ENCODE data around the gene NNAT. TPM values are rescaled to one million over a fixed set of nuclear protein-coding genes. Genes with fewer than 3 reads are reported as not detected.
"Not testable (repeated sequence)": the region's sequence is repeated elsewhere in the genome, so short reads cannot be mapped to it uniquely, and the experiment has no call there.

Gene NNAT
- total and polyA plus RNA-seq, 2 experiments from 2014 or later = 1.1 to 4.2 TPM

DNA sequence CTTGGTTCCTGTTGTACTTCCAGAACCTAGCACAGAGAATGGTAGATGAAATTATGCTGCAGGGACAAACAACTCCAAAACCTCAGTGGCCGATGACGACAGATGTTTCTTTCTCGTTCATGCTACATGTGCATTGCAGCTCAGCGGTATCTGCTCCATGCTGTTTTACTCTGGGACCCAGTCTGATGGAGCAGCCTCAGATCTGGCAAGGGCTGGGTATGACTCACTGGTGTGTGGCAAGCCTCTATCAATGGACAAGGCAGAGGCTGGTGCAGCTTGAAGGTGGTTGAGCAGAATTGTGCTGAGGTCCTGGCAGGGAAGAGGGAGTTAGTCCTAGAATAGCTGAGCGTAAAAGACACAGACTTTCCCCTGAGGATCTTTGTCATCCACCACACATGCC, 17.0 kb downstream of the NNAT start:
- Histone ChIP-seq H3K36me3 (no peaks in the 10 kb centered on the region), H3K4me1 (ENCODE audit: low read depth) (peaks cover 6% of the 10 kb centered on the region), H3K9me3 (ENCODE audit: low read depth) (no peaks in the 10 kb centered on the region), H3K27me3 (no peaks in the 10 kb centered on the region), H3K4me3 (no peak overlapping the region), H3K27ac (no peak overlapping the region)
- DNase-seq (ENCODE audit: low read depth in 1 of 2, low spot score in 1 of 2) = peak in 1 of 2 donors; percentile 79
- TF ChIP-seq CTCF (IDR thresholded peaks at IDR 0.05; ENCODE audit: low read depth, low read length) = no peak

GRCh38 chr20:37539424-37539823, 18.4 kb downstream of the NNAT start:
- Histone ChIP-seq H3K36me3 (no peaks in the 10 kb centered on the region), H3K27me3 (no peaks in the 10 kb centered on the region), H3K27ac (no peak overlapping the region), H3K4me1 (ENCODE audit: low read depth) (peaks cover 6% of the 10 kb centered on the region), H3K4me3 (no peak overlapping the region), H3K9me3 (ENCODE audit: low read depth) (no peaks in the 10 kb centered on the region)
- DNase-seq (ENCODE audit: low read depth in 1 of 2, low spot score in 1 of 2) = no peak
- no peak for TF ChIP-seq CTCF (IDR thresholded peaks at IDR 0.05; ENCODE audit: low read depth, low read length)

DNA sequence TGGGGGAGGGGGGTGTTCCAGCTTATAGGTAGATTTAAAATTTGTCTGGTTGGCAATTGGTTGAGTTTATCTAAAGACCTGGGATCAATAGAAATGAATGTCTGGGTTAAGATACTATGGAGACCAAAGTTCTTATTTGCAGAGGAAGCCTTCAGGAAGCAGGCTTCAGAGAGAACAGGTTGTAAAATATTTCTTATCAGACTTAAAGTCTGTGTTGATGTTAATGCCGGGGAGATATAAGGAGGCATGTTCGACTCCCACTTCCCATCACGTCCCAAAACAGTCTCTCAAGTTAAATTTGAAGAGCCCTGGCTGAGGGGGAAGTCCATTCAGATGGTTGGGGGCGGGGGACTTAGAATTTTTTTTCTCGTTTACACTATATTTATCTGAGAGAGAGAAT, 19.0 kb downstream of the NNAT start:
- Histone ChIP-seq H3K27ac (no peak overlapping the region), H3K9me3 (ENCODE audit: low read depth) (no peaks in the 10 kb centered on the region), H3K36me3 (no peaks in the 10 kb centered on the region), H3K4me1 (ENCODE audit: low read depth) (peaks cover 6% of the 10 kb centered on the region), H3K27me3 (no peaks in the 10 kb centered on the region), H3K4me3 (no peak overlapping the region)
- no peak for DNase-seq (ENCODE audit: low read depth in 1 of 2, low spot score in 1 of 2)
- no peak for TF ChIP-seq CTCF (IDR thresholded peaks at IDR 0.05; ENCODE audit: low read depth, low read length)

- H3K36me3 ChIP-seq; H3K27me3 ChIP-seq; DNase-seq (ENCODE audit: low read depth in 1 of 2, low spot score in 1 of 2); H3K9me3 ChIP-seq (ENCODE audit: low read depth); H3K4me1 ChIP-seq (ENCODE audit: low read depth); H3K4me3 ChIP-seq; H3K27ac ChIP-seq: not testable (repeated sequence)
Measured at GRCh38 chr20:37540838-37541237, 19.8 kb downstream of the NNAT start.

DNA sequence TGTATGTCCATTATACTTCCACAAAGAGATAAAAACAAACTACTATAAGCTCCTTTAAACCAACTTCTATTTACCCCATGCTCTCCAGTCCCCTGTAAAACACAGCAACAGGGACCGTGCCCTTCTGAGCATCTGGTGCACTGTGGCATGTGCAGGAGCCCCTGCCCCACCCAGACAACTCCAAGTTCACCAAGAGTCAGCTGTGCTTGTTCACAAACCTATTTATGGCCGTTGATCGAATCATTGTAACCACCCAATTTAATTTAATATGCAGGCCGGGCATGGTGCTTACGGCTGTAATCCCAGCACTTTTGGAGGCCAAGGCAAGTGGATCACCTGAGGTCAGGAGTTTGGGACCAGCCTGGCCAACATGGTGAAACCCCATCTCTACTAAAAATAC, 20.3 kb downstream of the NNAT start:
- no peak for TF ChIP-seq CTCF (IDR thresholded peaks at IDR 0.05; ENCODE audit: low read depth, low read length)
- no peaks in the 10 kb centered on the region for H3K36me3 ChIP-seq
- no peak overlapping the region for H3K27ac ChIP-seq
- peaks cover 6% of the 10 kb centered on the region for H3K4me1 ChIP-seq (ENCODE audit: low read depth)
- no peak for DNase-seq (ENCODE audit: low read depth in 1 of 2, low spot score in 1 of 2)
- no peak overlapping the region for H3K4me3 ChIP-seq
- no peaks in the 10 kb centered on the region for H3K27me3 ChIP-seq
- no peaks in the 10 kb centered on the region for H3K9me3 ChIP-seq (ENCODE audit: low read depth)

GRCh38 chr20:37542281-37542680, 21.2 kb downstream of the NNAT start:
- no peak overlapping the region for H3K27ac ChIP-seq
- no peaks in the 10 kb centered on the region for H3K27me3 ChIP-seq
- H3K36me3 ChIP-seq = no peaks in the 10 kb centered on the region
- no peaks in the 10 kb centered on the region for H3K9me3 ChIP-seq (ENCODE audit: low read depth)
- TF ChIP-seq CTCF (IDR thresholded peaks at IDR 0.05; ENCODE audit: low read depth, low read length) = no peak
- H3K4me3 ChIP-seq = no peak overlapping the region
- H3K4me1 ChIP-seq (ENCODE audit: low read depth) = peaks cover 6% of the 10 kb centered on the region
- no peak for DNase-seq (ENCODE audit: low read depth in 1 of 2, low spot score in 1 of 2)
